K562 (cell line): ENCODE results near the gene OLR1. TPM values are rescaled to one million over a fixed set of nuclear protein-coding genes. Genes with fewer than 3 reads are reported as not detected.

Experiments used
- ATAC-seq: fragments of 200-7000 bp; cut with Tn5 transposase; 3 replicates; pipeline ENCODE4 v1.9.1; 2020; ENCODE audit warnings: moderate library complexity
- BruUV-seq: library from RNA; stranded (reverse); fragments of 400-500 nt; replicated peaks from 2 replicates; lab custom pipeline; 2021; lab: Mats Ljungman, UMichigan
- CTCF ChIA-PET: fragments of 300-600 bp; formaldehyde crosslinking; extraction: SDS; loops from one replicate; lab custom pipeline; 2021; ENCODE audit warnings: low intra/inter-chr PET ratio; lab: Yijun Ruan, JAX
- POLR2A ChIA-PET: fragments of 300-600, 350-650 bp; sonication (Branson Sonifier 250); formaldehyde crosslinking; extraction: SDS; loops from one replicate; lab custom pipeline; 2021; ENCODE audit warnings: antibody characterized with exemption, inconsistent platforms; lab: Yijun Ruan, JAX
- DNase-seq, 4 experiments: peaks; one replicate each; pipeline versions ENCODE4 v3.0.0 to v3.0.0-alpha.2; 2011 to 2018; ENCODE audit warnings: low spot score in 3 of 4, mixed read lengths in 3 of 4; ENCODE audit errors: extremely low read depth in 1 of 4
- FAIRE-seq: peaks from 2 replicates; lab custom pipeline; 2011; peaks lifted over from hg19 to GRCh38; lab: Jason Lieb, UNC
- H2AFZ ChIP-seq: 2 replicates; pipeline ENCODE4 v1.6.0; 2011; ENCODE audit warnings: low read depth, low read length, control low read depth, inconsistent platforms
- H3K27ac ChIP-seq: fragments of 200-600 bp; 3 replicates; pipeline ENCODE4 v1.8.0; 2011; ENCODE audit warnings: low read depth, mild to moderate bottlenecking, control low read depth, inconsistent platforms, low read length, moderate library complexity, mixed read lengths; ENCODE audit errors: extremely low read depth
- H3K27me3 ChIP-seq, 2 experiments: fragments of 300-600 bp in 1 of 2; 2 replicates in 1 of 2; 3 replicates in 1 of 2; pipeline versions ENCODE4 v1.6.0 to v1.8.0; 2011; ENCODE audit warnings: inconsistent platforms in 2 of 2, low read length in 2 of 2, mild to moderate bottlenecking in 1 of 2, mixed read lengths in 1 of 2, moderate library complexity in 1 of 2; ENCODE audit not compliant: control insufficient read depth in 2 of 2, insufficient read depth in 2 of 2
- H3K36me3 ChIP-seq: fragments of 300-600 bp; 3 replicates; pipeline ENCODE4 v1.8.0; 2011; ENCODE audit warnings: mild to moderate bottlenecking, low read length, inconsistent platforms; ENCODE audit not compliant: control insufficient read depth, insufficient read depth
- H3K4me1 ChIP-seq, 2 experiments: fragments of 200-600 bp in 1 of 2; replicated peaks in 1 of 2; 2 replicates in 1 of 2; 3 replicates in 1 of 2; pipeline versions ENCODE4 v1.5.1 to v1.8.0; 2011; ENCODE audit warnings: inconsistent platforms in 2 of 2, low read length in 2 of 2, mild to moderate bottlenecking in 1 of 2, mixed read lengths in 1 of 2, moderate library complexity in 1 of 2; ENCODE audit not compliant: control insufficient read depth in 2 of 2, insufficient read depth in 2 of 2
- H3K4me2 ChIP-seq: 2 replicates; pipeline ENCODE4 v1.6.1; 2011; ENCODE audit warnings: low read length, control low read depth, inconsistent platforms, mixed read lengths; ENCODE audit not compliant: insufficient read depth
- H3K4me3 ChIP-seq: fragments of 200-600 bp; sonication (generic), shearing (Covaris generic); 2 replicates; pipeline ENCODE4 v1.5.1; 2016; ENCODE audit warnings: control low read depth, inconsistent platforms
- H3K79me2 ChIP-seq: fragments of 200-600 bp; 3 replicates; pipeline ENCODE4 v1.8.0; 2011; ENCODE audit warnings: low read length, inconsistent platforms; ENCODE audit not compliant: control insufficient read depth, insufficient read depth
- H3K9ac ChIP-seq, 2 experiments: 2 replicates each; pipeline versions ENCODE4 v1.6.0 to v1.6.1; 2011; ENCODE audit warnings: low read depth in 2 of 2, low read length in 2 of 2, control low read depth in 1 of 2, inconsistent platforms in 1 of 2, mild to moderate bottlenecking in 1 of 2, mixed read lengths in 1 of 2; ENCODE audit not compliant: insufficient read depth in 1 of 2
- H3K9me1 ChIP-seq: one replicate; pipeline ENCODE4 v1.6.0; 2011; ENCODE audit warnings: inconsistent platforms, mild to moderate bottlenecking, low read length, moderate library complexity; ENCODE audit not compliant: control insufficient read depth, insufficient read depth
- H3K9me3 ChIP-seq: replicated peaks from 2 replicates; pipeline ENCODE4 v1.5.1; 2011; ENCODE audit warnings: low read depth, low read length, inconsistent platforms; ENCODE audit not compliant: control insufficient read depth, insufficient read depth
- H4K20me1 ChIP-seq: replicated peaks from 2 replicates; pipeline ENCODE4 v1.6.1; 2011; ENCODE audit warnings: low read length, inconsistent platforms, mixed read lengths; ENCODE audit not compliant: control insufficient read depth, insufficient read depth
- ASH1L ChIP-seq: fragments of 450-650 bp; IDR thresholded peaks from 2 replicates; pipeline ENCODE4 v1.6.1; 2018; ENCODE audit warnings: borderline replicate concordance, mild to moderate bottlenecking, low read depth; ENCODE audit not compliant: partially characterized antibody
- C11orf30 ChIP-seq: fragments of 450-650 bp; IDR thresholded peaks from 2 replicates; pipeline ENCODE4 v1.6.1; 2016; ENCODE audit warnings: low read depth, mild to moderate bottlenecking
- HSF4 ChIP-seq: fragments of 250-450 bp; sonication (Bioruptor Pico); IDR thresholded peaks from 2 replicates; pipeline ENCODE4 v2.1.2; 2022; ENCODE audit warnings: mild to moderate bottlenecking, moderate library complexity, borderline replicate concordance
- KAT7 ChIP-seq: sonication (generic); formaldehyde crosslinking; IDR thresholded peaks from 2 replicates; pipeline ENCODE4 v1.8.0; 2022; ENCODE audit warnings: missing genetic modification reagents, mild to moderate bottlenecking, borderline replicate concordance
- MAFF ChIP-seq: IDR thresholded peaks from 2 replicates; pipeline ENCODE4 v1.6.1; 2012; ENCODE audit warnings: low read length, improper control_type of control experiment
- MAFK ChIP-seq: IDR thresholded peaks from 2 replicates; pipeline ENCODE4 v1.6.1; 2011; ENCODE audit warnings: low read length, improper control_type of control experiment
- MNT ChIP-seq, 2 experiments: fragments of 450-650 bp; conservative IDR thresholded peaks; 2 replicates each; pipeline ENCODE4 v1.6.1; 2017; ENCODE audit warnings: mild to moderate bottlenecking in 2 of 2, moderate library complexity in 2 of 2
- PHB ChIP-seq: fragments of 250-450 bp; sonication (Bioruptor Pico); IDR thresholded peaks from 2 replicates; pipeline ENCODE4 v1.5.0; 2021
- POLR3A ChIP-seq: IDR thresholded peaks from 2 replicates; pipeline ENCODE4 v1.6.1; 2011; ENCODE audit warnings: borderline replicate concordance, mild to moderate bottlenecking, moderate library complexity; ENCODE audit not compliant: insufficient read length, insufficient read depth; ENCODE audit errors: extremely low read depth
- RAD51 ChIP-seq: fragments of 450-650 bp; IDR thresholded peaks from 2 replicates; pipeline ENCODE4 v1.7.1; 2016; ENCODE audit warnings: low read depth, mild to moderate bottlenecking, borderline replicate concordance
- SIN3B ChIP-seq: fragments of 450-650 bp; IDR thresholded peaks from 2 replicates; pipeline ENCODE4 v1.6.1; 2017; ENCODE audit warnings: low read depth, mild to moderate bottlenecking, moderate library complexity
- SP1 ChIP-seq: sonication (generic); formaldehyde crosslinking; IDR thresholded peaks from 2 replicates; pipeline ENCODE4 v1.8.1; 2022; ENCODE audit warnings: mild to moderate bottlenecking, missing genetic modification reagents
- TCF3 ChIP-seq: sonication (generic); formaldehyde crosslinking; IDR thresholded peaks from 2 replicates; pipeline ENCODE4 v1.4.0; 2020; ENCODE audit warnings: mild to moderate bottlenecking, missing genetic modification reagents
- ZFPM2 ChIP-seq: fragments of 250-450 bp; sonication (Bioruptor Pico); IDR thresholded peaks from 2 replicates; pipeline ENCODE4 v1.5.1; 2022; ENCODE audit warnings: mild to moderate bottlenecking
- ZNF174 ChIP-seq: fragments of 250-450 bp; sonication (Bioruptor Pico); IDR thresholded peaks from 2 replicates; pipeline ENCODE4 v1.4.0; 2020; ENCODE audit warnings: mild to moderate bottlenecking
- ZNF311 ChIP-seq: fragments of 250-450 bp; sonication (Bioruptor Pico); IDR thresholded peaks from 2 replicates; pipeline ENCODE4 v1.4.0; 2020; ENCODE audit warnings: mild to moderate bottlenecking, moderate library complexity
- ZNF316 ChIP-seq: fragments of 450-650 bp; IDR thresholded peaks from 2 replicates; pipeline ENCODE4 v1.6.1; 2016
- ZSCAN29 ChIP-seq: fragments of 450-650 bp; IDR thresholded peaks from 2 replicates; pipeline ENCODE4 v1.6.1; 2017
- WGBS: fragments of 100-300 bp; shearing (Covaris generic); methylation state at CpG from one replicate; pipeline ENCODE4 v1.1.6; 2016; ENCODE audit warnings: low coverage, mixed read lengths; ENCODE audit not compliant: insufficient coverage; ENCODE audit errors: missing lambda C conversion rate; 5-methylcytosine and 5-hydroxymethylcytosine counted together
- in situ Hi-C: fragments of 300-500 bp; cut with MboI; formaldehyde crosslinking; loops from 4 replicates; pipeline ENCODE4 v1.15.0; 2018; ENCODE audit warnings: inconsistent platforms, mixed read lengths
- intact Hi-C: fragments of 100-400 bp; cut with micrococcal nuclease; formaldehyde crosslinking; loops from 2 replicates; pipeline ENCODE4 v1.14.2; 2022
- polyA plus RNA-seq, 8 experiments: library from polyadenylated mRNA; depleted of rRNA in 4 of 8; stranded (reverse) in 5 of 8; unstranded in 3 of 8; fragments of >200 nt; fragmentation: Nextera tagmentation in 2 of 8; fragmentation: Illumina TruSeq in 1 of 8; extraction: Ambion mirVana in 2 of 8; extraction: Trizol in 1 of 8; gene quantifications; 2 replicates each; pipeline versions ENCODE4 v1.2.1 to v1.2.3, GENCODE V29; 2011 to 2014; ENCODE audit warnings: inconsistent platforms in 1 of 8, missing spikeins in 1 of 8
- total RNA-seq, 7 experiments: library from RNA; depleted of rRNA in 6 of 7; stranded (reverse); fragments of >200 nt in 6 of 7; fragmentation: Illumina TruSeq in 2 of 7; extraction: Trizol in 2 of 7; gene quantifications; 2 replicates each; pipeline versions ENCODE4 v1.2.1 to v1.2.3, GENCODE V29; 2011 to 2021; ENCODE audit warnings: low replicate concordance in 1 of 7

Gene OLR1
- total and polyA plus RNA-seq, 9 of the 15 experiments (the other 6 are each of a cell fraction or from before 2014, with no cell fraction given): not detected

DNA sequence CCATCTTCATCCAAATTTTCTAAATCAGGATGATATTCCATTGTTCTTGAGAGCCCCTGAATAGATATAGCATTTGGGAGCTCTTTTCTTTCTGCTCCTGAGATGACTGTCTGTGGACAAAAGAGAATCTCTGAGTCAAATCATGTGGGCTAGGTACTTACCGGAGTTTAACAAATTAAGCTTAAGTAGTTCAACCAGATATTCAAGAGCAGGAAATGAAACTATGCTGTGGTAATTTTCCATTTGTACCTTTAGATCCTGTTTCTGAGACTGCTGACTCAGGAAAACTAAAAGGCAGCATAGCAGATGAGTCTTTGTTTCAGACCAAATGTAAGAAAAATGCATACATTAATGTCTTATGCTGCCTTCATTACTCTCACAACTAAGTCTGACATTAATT lies 41.9 kb downstream of the OLR1 start, which contains the start of gene CLEC7A:
CLEC7A (minus strand) TSS at position 158 of the 400 bp plus-strand sequence; CDS start at position 41, 117 bp downstream.
- Histone ChIP-seq H3K9me3 (no peaks in the 10 kb centered on the region), H3K36me3 (no peaks in the 10 kb centered on the region), H3K9ac (no peak within 1 kb of the TSS), H4K20me1 (no peaks in the 10 kb centered on the region), H3K4me2 (no peak within 1 kb of the TSS), H3K27me3 (no peaks in the 10 kb centered on the region; a peak in 1 of 5 replicates), H3K4me3 (no peak within 1 kb of the TSS), H3K27ac (no peak within 1 kb of the TSS), H3K79me2 (no peaks in the 10 kb centered on the region), H3K4me1 (no peaks in the 10 kb centered on the region), H2AFZ (no peak within 1 kb of the TSS), H3K9me1 (no peaks in the 10 kb centered on the region)
- intact Hi-C loops (no loop called here), in situ Hi-C loops (loop anchor here (25.0 kb wide), 1 partner anchor 318 kb away; no protein-coding TSS in a partner anchor)
- WGBS: 38% methylated on average over 1 of the region's 1 CpG
- peak; percentile 33; the same call in 1 of the 2 replicates for TF ChIP-seq MAFF
- TF ChIP-seq ZNF316: peak; percentile 65
- TF ChIP-seq MAFK: peak; percentile 58
- TF ChIP-seq HSF4 (CRISPR knock-in tag): no peak
- peak; percentile 49 for TF ChIP-seq C11orf30
- FAIRE-seq (no peak), DNase-seq (no peak), ATAC-seq (no peak)
- POLR2A ChIA-PET: no interaction called here
- BruUV-seq: no TSS peak
- CTCF ChIA-PET: no interaction called here

DNA sequence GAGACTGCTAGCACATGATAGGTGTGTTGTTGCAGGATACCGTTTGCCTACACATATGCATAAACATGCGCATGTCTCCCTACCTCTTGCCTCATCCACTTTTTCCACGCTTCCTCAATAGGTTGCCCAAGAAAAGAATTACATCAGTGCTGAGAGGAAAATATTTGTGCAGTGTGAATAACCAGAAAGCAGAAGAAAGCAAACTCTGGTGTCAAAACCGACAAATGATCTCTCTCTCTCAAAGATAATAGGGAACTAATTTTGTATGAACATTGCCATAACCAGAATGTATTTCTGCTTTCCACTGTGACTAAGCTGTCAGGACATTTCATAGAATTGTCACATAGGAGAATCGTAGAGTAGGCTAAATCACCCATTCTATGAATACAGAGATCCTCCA lies 43.2 kb downstream of the OLR1 start:
- Histone ChIP-seq H3K9me3 (no peaks in the 10 kb centered on the region), H3K9me1 (no peaks in the 10 kb centered on the region), H3K36me3 (no peaks in the 10 kb centered on the region), H4K20me1 (no peaks in the 10 kb centered on the region), H3K9ac (no peak overlapping the region), H3K4me1 (no peaks in the 10 kb centered on the region), H2AFZ (no peak overlapping the region), H3K27ac (no peak overlapping the region), H3K79me2 (no peaks in the 10 kb centered on the region), H3K27me3 (no peaks in the 10 kb centered on the region; a peak in 1 of 5 replicates), H3K4me3 (no peak overlapping the region), H3K4me2 (no peak overlapping the region)
- intact Hi-C loops (no loop called here), in situ Hi-C loops (loop anchor here (25.0 kb wide), 1 partner anchor 316 kb away; no protein-coding TSS in a partner anchor)
- ChIA-PET CTCF (no interaction called here), POLR2A (no interaction called here)
- ATAC-seq (no peak), DNase-seq (no peak), FAIRE-seq (no peak)
- 9% methylated on average over 5 of the region's 5 CpGs for WGBS
- BruUV-seq: no TSS peak
- TF ChIP-seq ZNF311 (no peak), SP1 (no peak), SIN3B (no peak), ZSCAN29 (no peak), MNT (conservative IDR thresholded peaks at IDR 0.05) (no peak), TCF3 (CRISPR knock-in tag) (no peak), ZFPM2 (no peak), ASH1L (no peak), PHB (no peak), ZNF174 (no peak), KAT7 (CRISPR knock-in tag) (no peak), POLR3A (no peak), RAD51 (no peak)
